AG04450 (cell line): ENCODE measurements around the gene VENTX. TPM values are rescaled to one million over a fixed set of nuclear protein-coding genes. Genes with fewer than 3 reads are reported as not detected.

Source experiments
- CTCF ChIA-PET: fragments of 300-600, 350-600 bp; formaldehyde crosslinking; extraction: SDS; loops from one replicate; lab custom pipeline; 2022; ENCODE audit warnings: antibody characterized with exemption, inconsistent platforms; lab: Charles Lee
- POLR2A ChIA-PET: fragments of 350-600 bp; formaldehyde crosslinking; extraction: SDS; loops from one replicate; lab custom pipeline; 2021; ENCODE audit warnings: antibody characterized with exemption, inconsistent platforms; lab: Yijun Ruan, JAX
- DNase-seq: peaks from one replicate; pipeline ENCODE4 v3.0.0-alpha.2; 2011; ENCODE audit warnings: low read depth, low spot score
- H3K27ac ChIP-seq: one replicate; pipeline ENCODE4 v1.5.1; 2012; ENCODE audit warnings: low read depth, low read length, control low read depth
- H3K27me3 ChIP-seq: one replicate; pipeline ENCODE4 v1.6.0; 2012; ENCODE audit warnings: low read length; ENCODE audit not compliant: control insufficient read depth, insufficient read depth
- H3K4me3 ChIP-seq: 2 replicates; pipeline ENCODE4 v1.5.1; 2011; ENCODE audit warnings: mild to moderate bottlenecking, low read depth, low read length, control low read depth
- H3K9me3 ChIP-seq: 2 replicates; pipeline ENCODE4 v1.5.1; 2012; ENCODE audit warnings: low read length; ENCODE audit not compliant: control insufficient read depth, insufficient read depth
- polyA minus RNA-seq: library from RNA; depleted of rRNA, polyadenylated mRNA; stranded (reverse); fragments of >200 nt; gene quantifications from 2 replicates; pipeline ENCODE4 v1.2.3, GENCODE V29; 2011; rRNA and poly(A)+ RNA removed
- polyA plus RNA-seq: library from polyadenylated mRNA; depleted of rRNA; stranded (reverse); fragments of >200 nt; gene quantifications from 2 replicates; pipeline ENCODE4 v1.2.3, GENCODE V29; 2011; rRNA removed
- TF ChIP-seq, protein P1 (sequence below): IDR thresholded peaks from 2 replicates; pipeline ENCODE4 v1.5.1; 2011; ENCODE audit warnings: low read depth, low read length, control low read depth, inconsistent platforms

VENTX gene, protein sequence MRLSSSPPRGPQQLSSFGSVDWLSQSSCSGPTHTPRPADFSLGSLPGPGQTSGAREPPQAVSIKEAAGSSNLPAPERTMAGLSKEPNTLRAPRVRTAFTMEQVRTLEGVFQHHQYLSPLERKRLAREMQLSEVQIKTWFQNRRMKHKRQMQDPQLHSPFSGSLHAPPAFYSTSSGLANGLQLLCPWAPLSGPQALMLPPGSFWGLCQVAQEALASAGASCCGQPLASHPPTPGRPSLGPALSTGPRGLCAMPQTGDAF
- polyA plus RNA-seq (not detected in 2 replicates), polyA minus RNA-seq (not detected in 2 replicates)

DNA sequence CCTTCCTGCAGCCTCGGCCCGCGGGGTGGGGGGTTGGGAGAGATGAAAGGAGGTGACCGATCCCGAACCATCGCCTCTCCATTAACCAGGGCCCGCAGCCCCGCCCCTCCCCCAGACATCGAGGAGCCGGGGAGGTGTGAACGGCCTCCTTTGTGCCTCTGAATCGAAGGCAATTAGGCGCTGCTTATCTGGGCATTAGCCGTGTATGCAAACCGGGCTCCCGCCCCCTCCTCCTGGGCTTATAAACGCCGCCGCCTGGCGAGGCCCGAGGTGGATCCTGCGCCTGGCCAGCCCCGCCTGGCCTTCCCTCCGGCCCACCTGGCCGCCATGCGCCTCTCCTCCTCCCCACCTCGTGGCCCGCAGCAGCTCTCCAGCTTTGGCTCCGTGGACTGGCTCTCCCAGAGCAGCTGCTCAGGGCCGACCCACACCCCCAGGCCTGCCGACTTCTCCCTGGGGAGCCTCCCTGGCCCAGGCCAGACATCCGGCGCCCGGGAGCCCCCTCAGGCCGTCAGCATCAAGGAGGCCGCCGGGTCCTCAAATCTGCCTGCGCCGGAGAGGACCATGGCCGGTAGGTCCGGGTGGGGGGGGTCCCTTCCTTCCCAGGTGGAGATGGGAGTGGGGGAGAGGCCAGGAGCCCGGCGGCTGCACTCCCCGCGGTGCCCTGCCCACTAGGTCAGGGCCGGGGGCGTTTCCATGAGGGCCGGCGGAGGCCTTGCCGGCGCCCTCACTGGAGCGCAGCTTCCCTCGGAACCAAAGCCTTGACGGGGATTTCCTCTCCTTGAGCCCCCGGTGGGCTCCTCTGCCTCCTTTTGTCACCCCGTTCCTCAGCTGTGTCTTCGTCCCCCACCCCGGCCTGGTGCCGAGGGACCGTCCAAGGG, at the start of gene VENTX:
VENTX (plus strand) TSS at position 268 of the 878 bp plus-strand sequence; CDS start at position 328, 60 bp downstream.
- Histone ChIP-seq H3K9me3 (peaks cover 3% of the 10 kb centered on the region; the same call in 1 of the 2 replicates), H3K27me3 (peaks cover 67% of the 10 kb centered on the region), H3K4me3 (no peak within 1 kb of the TSS), H3K27ac (no peak within 1 kb of the TSS)
- no peak for DNase-seq
- TF ChIP-seq, protein P1, sequence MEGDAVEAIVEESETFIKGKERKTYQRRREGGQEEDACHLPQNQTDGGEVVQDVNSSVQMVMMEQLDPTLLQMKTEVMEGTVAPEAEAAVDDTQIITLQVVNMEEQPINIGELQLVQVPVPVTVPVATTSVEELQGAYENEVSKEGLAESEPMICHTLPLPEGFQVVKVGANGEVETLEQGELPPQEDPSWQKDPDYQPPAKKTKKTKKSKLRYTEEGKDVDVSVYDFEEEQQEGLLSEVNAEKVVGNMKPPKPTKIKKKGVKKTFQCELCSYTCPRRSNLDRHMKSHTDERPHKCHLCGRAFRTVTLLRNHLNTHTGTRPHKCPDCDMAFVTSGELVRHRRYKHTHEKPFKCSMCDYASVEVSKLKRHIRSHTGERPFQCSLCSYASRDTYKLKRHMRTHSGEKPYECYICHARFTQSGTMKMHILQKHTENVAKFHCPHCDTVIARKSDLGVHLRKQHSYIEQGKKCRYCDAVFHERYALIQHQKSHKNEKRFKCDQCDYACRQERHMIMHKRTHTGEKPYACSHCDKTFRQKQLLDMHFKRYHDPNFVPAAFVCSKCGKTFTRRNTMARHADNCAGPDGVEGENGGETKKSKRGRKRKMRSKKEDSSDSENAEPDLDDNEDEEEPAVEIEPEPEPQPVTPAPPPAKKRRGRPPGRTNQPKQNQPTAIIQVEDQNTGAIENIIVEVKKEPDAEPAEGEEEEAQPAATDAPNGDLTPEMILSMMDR = no peak
- POLR2A ChIA-PET = no interaction called here
- CTCF ChIA-PET = no interaction called here

DNA sequence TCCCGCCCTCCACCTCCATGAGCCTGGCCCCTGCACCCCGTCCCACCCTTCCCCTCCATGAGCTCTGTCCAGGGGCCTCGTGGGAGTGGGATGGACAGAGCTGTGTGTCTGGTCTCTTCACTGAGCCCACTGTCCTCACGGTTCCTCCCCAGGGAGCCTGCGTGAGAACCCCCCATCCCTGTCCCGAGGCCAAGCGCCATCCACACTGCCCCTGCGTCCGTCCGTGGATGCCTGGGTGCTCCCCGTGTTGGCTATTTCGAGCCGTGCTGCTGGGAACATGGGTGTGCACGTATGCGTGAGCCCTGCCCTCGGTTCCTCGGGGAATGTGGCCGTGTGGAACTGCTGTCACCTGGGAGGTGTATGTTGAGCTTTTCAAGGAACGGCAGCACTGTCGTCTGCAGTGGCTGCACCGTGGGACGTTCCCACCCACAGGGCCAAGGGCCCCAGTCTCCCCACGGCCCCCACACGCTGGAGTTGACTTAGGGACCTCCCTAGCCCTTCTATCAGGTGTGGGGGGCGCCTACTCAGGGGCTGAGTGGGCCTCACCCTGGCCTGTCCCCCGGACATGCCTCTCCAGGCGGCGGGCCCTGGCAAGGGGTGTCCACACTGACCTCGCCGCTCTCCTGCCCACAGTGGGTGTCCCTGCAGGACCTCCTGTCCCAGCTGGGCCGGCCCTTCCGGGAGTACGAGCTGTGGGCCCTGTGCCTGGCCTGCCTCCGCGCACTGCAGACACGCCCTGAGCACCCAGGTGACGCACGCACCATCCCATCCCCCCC, 49.6 kb upstream of the VENTX start:
- TF ChIP-seq, protein P1 = no peak
- Histone ChIP-seq H3K27ac (no peak overlapping the region), H3K4me3 (no peak overlapping the region), H3K9me3 (peaks cover 63% of the 10 kb centered on the region), H3K27me3 (peaks cover 3% of the 10 kb centered on the region)
- no peak for DNase-seq
- ChIA-PET POLR2A (no interaction called here), CTCF (no interaction called here)

DNA sequence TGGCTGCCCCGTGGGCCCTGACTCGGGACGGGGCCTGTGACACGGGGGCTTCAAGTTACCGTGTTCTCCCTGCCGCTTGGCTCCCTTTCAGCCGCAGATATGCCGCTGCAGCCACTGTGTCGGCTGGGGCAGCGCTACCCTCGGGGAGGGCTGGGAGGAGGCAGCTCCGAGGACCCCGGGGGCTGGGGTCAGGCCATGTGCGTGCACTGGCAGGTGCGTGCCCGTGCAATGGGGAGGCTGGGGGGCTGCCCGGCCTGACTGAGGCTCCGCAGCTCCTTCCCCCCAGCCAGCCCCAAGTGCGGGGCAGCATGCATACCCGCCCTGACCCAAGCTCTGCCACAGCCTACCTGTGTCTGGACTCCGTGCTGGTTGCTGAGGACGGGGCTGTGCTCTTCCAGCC, 48.4 kb upstream of the VENTX start:
- Histone ChIP-seq H3K27ac (no peak overlapping the region), H3K9me3 (peaks cover 51% of the 10 kb centered on the region), H3K4me3 (no peak overlapping the region), H3K27me3 (peaks cover 3% of the 10 kb centered on the region)
- CTCF ChIA-PET = no interaction called here
- TF ChIP-seq, protein P1 = no peak
- no peak for DNase-seq
- POLR2A ChIA-PET = no interaction called here

DNA sequence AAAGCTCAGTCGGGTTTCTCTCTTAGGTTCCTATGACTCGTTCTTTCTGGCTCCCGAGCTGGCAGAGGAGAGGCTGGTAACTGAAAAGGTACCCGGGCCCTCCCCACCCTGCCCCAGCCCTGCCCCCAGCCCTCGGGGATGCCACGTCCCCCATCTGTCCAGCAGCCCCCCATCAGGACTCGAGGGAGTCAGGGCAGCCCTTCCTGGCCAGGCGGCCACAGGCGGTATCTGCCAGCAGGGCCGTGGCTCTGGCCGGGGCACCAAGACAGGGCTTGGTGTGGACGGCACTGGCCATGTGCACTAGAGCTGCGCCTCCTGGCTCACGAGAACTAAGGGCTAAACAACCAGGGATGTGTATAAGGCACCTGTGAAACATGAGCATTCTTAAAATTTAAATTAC, 47.9 kb upstream of the VENTX start:
- DNase-seq = no peak
- CTCF ChIA-PET = no interaction called here
- no peak overlapping the region for H3K4me3 ChIP-seq
- TF ChIP-seq, protein P1 = no peak
- peaks cover 47% of the 10 kb centered on the region for H3K9me3 ChIP-seq
- H3K27ac ChIP-seq = no peak overlapping the region
- POLR2A ChIA-PET = no interaction called here
- peaks cover 3% of the 10 kb centered on the region for H3K27me3 ChIP-seq
